ENCODE measurements around the gene ERH. TPM values are rescaled to one million over a fixed set of nuclear protein-coding genes. Genes with fewer than 3 reads are reported as not detected.
A peak's percentile ranks its signal among the peaks of the same experiment; 100 is the strongest.

Gene ERH
- total and polyA plus RNA-seq, 10 of the 15 experiments (the other 5 are each of a cell fraction or from before 2014, with no cell fraction given): 255 to 852 (median 382) TPM

- Histone ChIP-seq H3K27ac (ENCODE audit: control insufficient read depth, insufficient read depth) (no peak overlapping the region), H4K20me1 (ENCODE audit: control insufficient read depth, insufficient read depth) (no peaks in the 10 kb centered on the region), H3K9me3 (replicated peaks; ENCODE audit: control insufficient read depth, insufficient read depth, low read length) (peaks cover 6% of the 10 kb centered on the region; the same call in 2 of the 3 replicates), H3K4me2 (ENCODE audit: control insufficient read depth, insufficient read depth) (peak overlapping the region; percentile 96), H3K36me3 (ENCODE audit: control insufficient read depth in 2 of 2, insufficient read depth in 2 of 2, low read length in 1 of 2) (no peaks in the 10 kb centered on the region), H3K27me3 (replicated peaks in 1 of 2; ENCODE audit: control insufficient read depth in 2 of 2, insufficient read depth in 2 of 2, low read length in 1 of 2) (no peaks in the 10 kb centered on the region), H2AFZ (ENCODE audit: control insufficient read depth, low read depth, low read length) (no peak overlapping the region), H3K4me3 (peak overlapping the region; percentile 41), H3K79me2 (ENCODE audit: control insufficient read depth, insufficient read depth, low read length) (peaks cover 72% of the 10 kb centered on the region), H3K4me1 (ENCODE audit: control insufficient read depth, insufficient read depth, low read length) (no peaks in the 10 kb centered on the region), H3K9ac (ENCODE audit: control insufficient read depth, insufficient read depth, low read length) (no peak overlapping the region)
- ATAC-seq (no peak), FAIRE-seq (no peak), DNase-seq (ENCODE audit: low read depth, low spot score) (no peak)
- POLR2A ChIA-PET: interaction anchor here (0.5 to 2.1 kb wide), 6 partner anchors 17 to 283 kb away, joined by 3 to 5 read pairs (median 3); no protein-coding TSS in a partner anchor
- RAD21 ChIA-PET (ENCODE audit: unreplicated experiment): interaction anchor here (0.7 to 11.7 kb wide), 5 partner anchors 40 to 160 kb away, joined by 3 to 143 read pairs (median 7); no protein-coding TSS in a partner anchor
- in situ Hi-C loops (cut with MboI): no loop called here
- intact Hi-C loops (cut with micrococcal nuclease; ENCODE audit: unreplicated experiment): loop anchor here (2.0 kb wide), 1 partner anchor 41 kb away; no protein-coding TSS in a partner anchor
- BruUV-seq (replicated peaks): no TSS peak
- TF ChIP-seq NFXL1 (IDR thresholded peaks at IDR 0.05; ENCODE audit: borderline replicate concordance): no peak
- no peak for TF ChIP-seq MYC (IDR thresholded peaks at IDR 0.05; ENCODE audit: insufficient read depth, insufficient read length, insufficient replicate concordance, low read length, severe bottlenecking)
- TF ChIP-seq ZNF622 (IDR thresholded peaks at IDR 0.05): no peak
- no peak for TF ChIP-seq PAX5 (IDR thresholded peaks at IDR 0.05; ENCODE audit: borderline replicate concordance, low read depth, low read length)
- no peak for TF ChIP-seq PML (IDR thresholded peaks at IDR 0.05; ENCODE audit: low read length)
- TF ChIP-seq CBX3 (IDR thresholded peaks at IDR 0.05; ENCODE audit: borderline replicate concordance, low read depth): no peak
- no peak for TF ChIP-seq NFIC (IDR thresholded peaks at IDR 0.05; ENCODE audit: low read depth, low read length)
- TF ChIP-seq FOS (IDR thresholded peaks at IDR 0.05; ENCODE audit: borderline replicate concordance, extremely low read depth, insufficient read length): no peak
- TF ChIP-seq ZNF207 (IDR thresholded peaks at IDR 0.05; ENCODE audit: borderline replicate concordance): no peak
- no peak for TF ChIP-seq HDAC2 (IDR thresholded peaks at IDR 0.05)
- no peak for TF ChIP-seq SUPT20H (IDR thresholded peaks at IDR 0.05; ENCODE audit: borderline replicate concordance, control insufficient read depth, low read depth, low read length)
- no peak for TF ChIP-seq CBX5 (IDR thresholded peaks at IDR 0.05; ENCODE audit: low read depth)
- 0 out of 2 replicates have a peak, but pooled peaks have one; percentile 34 for TF ChIP-seq IKZF1 (conservative IDR thresholded peaks at IDR 0.05)
- no peak for TF ChIP-seq CEBPB (IDR thresholded peaks at IDR 0.05; ENCODE audit: borderline replicate concordance in 1 of 2, low read depth in 2 of 2, low read length in 2 of 2)
- TF ChIP-seq IKZF2 (IDR thresholded peaks at IDR 0.05): peak in 1 of 2 experiments; percentile 36; a peak in 1 of 4 replicates
- 72% methylated on average over 2 of the region's 2 CpGs for WGBS (ENCODE audit: insufficient coverage, insufficient replicate concordance, low lambda C conversion rate, missing lambda C conversion rate)
- SMC1A ChIA-PET (ENCODE audit: uncharacterized antibody, unreplicated experiment): interaction anchor here (0.6 to 3.4 kb wide), 14 partner anchors 9 to 1168 kb away, joined by 3 to 15 read pairs (median 4); no protein-coding TSS in a partner anchor
- CTCF ChIA-PET: interaction anchor here (0.7 to 2.7 kb wide), 4 partner anchors 11 to 160 kb away, joined by 3 to 12 read pairs (median 4); no protein-coding TSS in a partner anchor
Measured at GRCh38 chr14:69401841-69402240, 3.7 kb upstream of the ERH start.
